NCI-H748 (cell line): Measurements from ENCODE around the gene HIVEP2.
A peak's percentile ranks its signal among the peaks of the same experiment; 100 is the strongest.

Source experiments
- DNase-seq: peaks from one replicate; lab custom pipeline; 2025; ENCODE audit not compliant: unreplicated experiment; lab: John Stamatoyannopoulos, UW

HIVEP2 gene

GRCh38 chr6:142867988-142868812 is 76.8 kb downstream of the HIVEP2 start:
- DNase-seq, result no peak

GRCh38 chr6:142867355-142867801 is 77.6 kb downstream of the HIVEP2 start:
- DNase-seq, result no peak

- DNase-seq, result no peak
These were observed 81.0 kb downstream of the HIVEP2 start for GRCh38 chr6:142863981-142864380.

GRCh38 chr6:142861711-142862110 is 83.3 kb downstream of the HIVEP2 start:
- no peak for DNase-seq

GRCh38 chr6:142860498-142860897 is 84.5 kb downstream of the HIVEP2 start:
- no peak for DNase-seq

GRCh38 chr6:142857796-142858555 is 87.0 kb downstream of the HIVEP2 start:
- DNase-seq, result no peak

GRCh38 chr6:142857233-142857761 is 87.7 kb downstream of the HIVEP2 start:
- DNase-seq, result no peak

GRCh38 chr6:142856624-142857232 is 88.2 kb downstream of the HIVEP2 start:
- no peak for DNase-seq

- DNase-seq, result no peak
These were observed 88.9 kb downstream of the HIVEP2 start for GRCh38 chr6:142855893-142856623.

GRCh38 chr6:142854589-142855488 is 90.1 kb downstream of the HIVEP2 start:
- no peak for DNase-seq

GRCh38 chr6:142853244-142854180 is 91.5 kb downstream of the HIVEP2 start:
- DNase-seq, result no peak

- no peak for DNase-seq
These were observed 93.4 kb downstream of the HIVEP2 start for GRCh38 chr6:142851601-142852000.

GRCh38 chr6:142850679-142851423 is 94.1 kb downstream of the HIVEP2 start:
- peak; percentile 25 for DNase-seq

- DNase-seq, result no peak
These were observed 96.0 kb downstream of the HIVEP2 start for GRCh38 chr6:142848976-142849375.

- DNase-seq, result no peak
These were observed 96.8 kb downstream of the HIVEP2 start for GRCh38 chr6:142848156-142848555.

- no peak for DNase-seq
These were observed 98.1 kb downstream of the HIVEP2 start for GRCh38 chr6:142846883-142847287.

GRCh38 chr6:142846459-142846831 is 98.5 kb downstream of the HIVEP2 start:
- DNase-seq, result no peak
